DMS153 treated with DMSO at 0.1 percent for 48 hours (cell line): ENCODE measurements around the gene SHISAL2A.

Experiments used
- DNase-seq: peaks from one replicate; lab custom pipeline; 2025; ENCODE audit not compliant: unreplicated experiment; lab: John Stamatoyannopoulos, UW

Gene SHISAL2A

DNA sequence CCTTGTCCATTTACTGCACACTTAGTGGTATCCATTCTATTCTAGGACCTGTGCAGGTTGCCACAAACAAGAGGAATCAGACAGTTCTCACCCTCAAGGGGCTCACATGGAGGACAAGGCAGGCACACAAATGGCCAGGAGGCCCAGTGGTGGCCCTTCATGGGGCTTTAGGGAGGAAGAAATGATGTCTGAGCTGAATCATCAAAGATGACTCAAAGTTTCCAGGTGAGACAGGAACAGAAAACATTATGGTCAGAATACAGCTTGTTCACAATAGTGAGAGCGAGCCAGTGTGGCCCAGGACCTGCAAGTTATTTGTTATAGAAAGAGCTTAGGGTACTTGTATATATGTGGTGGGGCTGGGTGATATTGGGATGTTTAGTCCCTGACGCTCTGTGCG lies 26.4 kb downstream of the SHISAL2A start:
- no peak for DNase-seq

GRCh38 chr1:52659851-52660596 lies 27.1 kb downstream of the SHISAL2A start:
- no peak for DNase-seq

DNA sequence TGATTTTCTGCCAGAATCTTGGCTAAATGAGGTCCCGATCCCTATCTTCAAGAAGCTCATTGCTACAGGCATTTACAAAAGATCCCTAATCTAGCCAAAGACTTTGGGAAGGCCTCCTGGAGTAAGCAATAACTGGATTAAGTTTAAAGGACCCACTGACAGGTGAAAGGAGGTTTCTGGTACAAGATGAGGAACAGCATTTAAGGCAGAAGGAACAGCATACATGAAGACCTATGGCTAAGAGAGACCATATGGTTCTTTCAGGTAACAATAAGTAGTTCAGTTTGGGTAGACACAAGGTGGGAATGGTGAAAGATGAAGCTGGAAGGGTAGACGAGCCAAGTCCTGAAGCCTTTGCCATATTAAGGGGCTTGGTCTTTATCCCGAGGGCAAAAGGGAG lies 27.8 kb downstream of the SHISAL2A start:
- DNase-seq: no peak

- peak; percentile 10 for DNase-seq
Measured at GRCh38 chr1:52662645-52663313, 29.8 kb downstream of the SHISAL2A start.

- no peak for DNase-seq
Measured at GRCh38 chr1:52663716-52664115, 30.7 kb downstream of the SHISAL2A start.

- no peak for DNase-seq
Measured at GRCh38 chr1:52665006-52665941, 32.3 kb downstream of the SHISAL2A start.

DNA sequence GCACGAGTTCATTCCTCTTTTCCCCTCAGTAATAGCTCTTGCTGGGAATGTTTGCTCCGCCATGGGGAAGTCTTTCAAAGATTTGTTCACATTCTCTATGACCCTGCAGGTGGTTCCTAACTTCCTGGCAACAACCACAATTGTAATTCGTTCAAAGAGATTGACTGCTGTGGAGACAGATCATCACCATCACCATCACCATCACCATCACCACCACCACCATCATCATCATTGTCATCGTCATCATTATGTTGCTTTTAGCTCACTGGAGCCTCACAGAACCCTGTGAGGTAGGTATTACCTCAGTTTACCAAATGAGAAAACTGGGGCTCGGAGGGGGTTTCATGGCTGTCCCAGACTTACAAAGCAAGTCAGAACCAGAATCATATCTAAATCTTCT lies 34.3 kb downstream of the SHISAL2A start:
- no peak for DNase-seq

GRCh38 chr1:52667984-52668383 lies 35.0 kb downstream of the SHISAL2A start:
- no peak for DNase-seq

GRCh38 chr1:52668711-52669110 lies 35.7 kb downstream of the SHISAL2A start:
- no peak for DNase-seq

- DNase-seq: no peak
Measured at GRCh38 chr1:52669696-52670095, 36.7 kb downstream of the SHISAL2A start.

DNA sequence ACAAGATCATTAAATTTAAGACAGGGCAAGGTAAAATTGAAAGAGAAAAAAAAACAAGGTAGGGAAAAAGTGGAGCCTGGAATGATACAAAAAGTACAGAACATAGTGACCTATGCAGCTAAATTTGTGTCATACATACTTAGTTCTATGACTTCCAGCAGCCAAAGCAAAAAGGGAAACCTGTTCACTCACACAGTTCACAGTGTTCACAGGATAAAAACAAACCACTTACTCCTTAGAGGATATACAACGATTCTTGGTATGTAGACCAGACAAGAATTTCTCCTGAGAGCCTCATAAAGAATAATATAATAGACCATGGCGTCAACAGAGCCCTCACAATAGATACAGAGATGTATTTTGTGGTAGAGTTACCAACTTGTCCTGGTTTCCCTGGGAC lies 37.6 kb downstream of the SHISAL2A start:
- DNase-seq: no peak

DNA sequence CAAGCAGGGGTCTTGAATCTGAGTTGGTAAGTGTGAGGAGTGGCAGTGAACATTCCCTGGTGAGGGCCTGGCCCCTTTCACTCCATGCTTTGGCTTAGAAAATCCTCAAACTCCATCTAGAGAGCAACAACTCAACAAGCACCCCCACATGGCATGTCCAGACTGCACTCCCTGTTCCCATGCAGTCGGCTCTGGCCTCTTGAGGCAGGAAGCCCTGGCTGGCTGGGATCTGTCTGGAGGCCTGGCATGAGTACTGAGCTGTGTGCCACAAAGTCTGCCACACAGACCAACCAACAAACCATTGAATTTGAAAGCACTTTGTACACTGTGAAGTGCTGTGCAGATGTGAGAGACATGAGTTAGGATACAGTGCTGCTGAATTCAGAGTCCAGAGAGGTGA lies 40.0 kb downstream of the SHISAL2A start:
- DNase-seq: no peak

- DNase-seq: no peak
Measured at GRCh38 chr1:52673513-52673912, 40.5 kb downstream of the SHISAL2A start.

- DNase-seq: no peak
Measured at GRCh38 chr1:52674497-52675384, 41.8 kb downstream of the SHISAL2A start.

- DNase-seq: no peak
Measured at GRCh38 chr1:52676249-52676903, 43.4 kb downstream of the SHISAL2A start.

GRCh38 chr1:52677076-52677806 lies 44.3 kb downstream of the SHISAL2A start:
- DNase-seq: no peak

GRCh38 chr1:52679048-52679447 lies 46.1 kb downstream of the SHISAL2A start:
- DNase-seq: no peak

- DNase-seq: no peak
Measured at GRCh38 chr1:52679498-52679897, 46.5 kb downstream of the SHISAL2A start.

DNA sequence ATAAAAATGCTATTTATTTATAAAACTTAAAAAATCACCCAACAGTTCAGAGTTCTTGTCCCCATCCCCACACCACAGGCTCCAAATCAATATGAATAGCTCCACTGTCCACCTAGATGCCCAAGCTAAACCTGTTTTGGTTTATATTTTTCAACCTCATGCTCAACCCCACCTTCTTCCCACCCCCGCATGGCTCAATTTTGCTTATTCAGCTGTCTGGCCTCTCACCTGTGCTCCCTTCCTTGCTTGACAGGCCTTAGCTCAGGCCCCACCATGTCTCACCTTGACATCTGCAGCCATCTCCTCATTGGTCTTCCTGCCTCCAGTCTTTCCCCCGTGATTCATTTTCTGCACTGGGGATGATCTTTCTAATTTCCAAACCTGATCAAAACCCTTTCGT lies 47.4 kb downstream of the SHISAL2A start:
- no peak for DNase-seq
